Endothelial cell of umbilical vein (primary cell): ENCODE measurements around the gene ILKAP. TPM values are rescaled to one million over a fixed set of nuclear protein-coding genes. Genes with fewer than 3 reads are reported as not detected.

ENCODE experiments used
- BruUV-seq: library from RNA; stranded (reverse); fragments of 400-500 nt; replicated peaks from 2 replicates; lab custom pipeline; 2021; lab: Mats Ljungman, UMichigan
- CTCF ChIA-PET: fragments of 300-600, 350-600 bp; sonication (Branson Sonifier 250); formaldehyde crosslinking; loops from one replicate; lab custom pipeline; 2021; ENCODE audit warnings: antibody characterized with exemption, inconsistent platforms; lab: Charles Lee
- POLR2A ChIA-PET: fragments of 300-600, 350-600 bp; sonication (Branson Sonifier 250); formaldehyde crosslinking; loops from one replicate; lab custom pipeline; 2021; ENCODE audit warnings: antibody characterized with exemption, inconsistent platforms; lab: Charles Lee
- DNase-seq: peaks from one replicate; pipeline ENCODE4 v3.0.0-alpha.2; 2011; ENCODE audit warnings: low read depth, low spot score
- FAIRE-seq: peaks from 2 replicates; lab custom pipeline; 2011; peaks lifted over from hg19 to GRCh38; lab: Jason Lieb, UNC
- H2AFZ ChIP-seq: 2 replicates; pipeline ENCODE4 v1.6.0; 2012; ENCODE audit warnings: low read depth, low read length, control low read depth, inconsistent platforms
- H3K27ac ChIP-seq: 2 replicates; pipeline ENCODE4 v1.5.1; 2011; ENCODE audit warnings: low read depth, mild to moderate bottlenecking, control low read depth, low read length, moderate library complexity; ENCODE audit not compliant: insufficient read depth
- H3K27me3 ChIP-seq, 2 experiments: 2 replicates each; pipeline versions ENCODE4 v1.6.0 to v1.6.1; 2011; ENCODE audit warnings: low read length in 2 of 2, mixed read lengths in 1 of 2; ENCODE audit not compliant: control insufficient read depth in 2 of 2, insufficient read depth in 2 of 2
- H3K36me3 ChIP-seq, 2 experiments: 2 replicates in 1 of 2; 3 replicates in 1 of 2; pipeline ENCODE4 v1.5.1; 2011; ENCODE audit warnings: low read length in 2 of 2, mild to moderate bottlenecking in 1 of 2, moderate library complexity in 1 of 2; ENCODE audit not compliant: control insufficient read depth in 2 of 2, insufficient read depth in 2 of 2; ENCODE audit errors: extremely low read depth in 1 of 2
- H3K4me1 ChIP-seq: 3 replicates; pipeline ENCODE4 v1.5.1; 2011; ENCODE audit warnings: mild to moderate bottlenecking, low read length; ENCODE audit not compliant: control insufficient read depth, insufficient read depth; ENCODE audit errors: extremely low read depth
- H3K4me2 ChIP-seq: 2 replicates; pipeline ENCODE4 v1.6.1; 2011; ENCODE audit warnings: low read length, control low read depth, mixed read lengths; ENCODE audit not compliant: insufficient read depth
- H3K4me3 ChIP-seq, 3 experiments: fragments of 200-600 bp in 1 of 3; sonication (generic), shearing (Covaris generic) in 1 of 3; replicated peaks in 1 of 3; 2 replicates each; pipeline ENCODE4 v1.5.1; 2011 to 2016; ENCODE audit warnings: control low read depth in 3 of 3, low read length in 3 of 3, mild to moderate bottlenecking in 2 of 3, inconsistent platforms in 1 of 3, low read depth in 1 of 3, moderate library complexity in 1 of 3; ENCODE audit not compliant: insufficient read depth in 1 of 3
- H3K79me2 ChIP-seq: 2 replicates; pipeline ENCODE4 v1.6.0; 2012; ENCODE audit warnings: low read length, inconsistent platforms; ENCODE audit not compliant: control insufficient read depth, insufficient read depth
- H3K9ac ChIP-seq: replicated peaks from 2 replicates; pipeline ENCODE3; 2011; ENCODE audit warnings: low read length, control low read depth; ENCODE audit not compliant: insufficient read depth; ENCODE audit errors: extremely low read depth
- H3K9me1 ChIP-seq: replicated peaks from 3 replicates; pipeline ENCODE4 v1.6.0; 2011; ENCODE audit warnings: mild to moderate bottlenecking, low read length; ENCODE audit not compliant: control insufficient read depth, insufficient read depth; ENCODE audit errors: extremely low read depth
- H3K9me3 ChIP-seq: replicated peaks from 2 replicates; pipeline ENCODE4 v1.5.1; 2012; ENCODE audit warnings: low read length, inconsistent platforms; ENCODE audit not compliant: control insufficient read depth, insufficient read depth
- H4K20me1 ChIP-seq: replicated peaks from 2 replicates; pipeline ENCODE3; 2011; ENCODE audit warnings: mild to moderate bottlenecking, low read length; ENCODE audit not compliant: control insufficient read depth, insufficient read depth; ENCODE audit errors: extremely low read depth
- CTCF ChIP-seq, 2 donors: IDR thresholded peaks; 1 replicate in 1 of 2; 2 replicates in 1 of 2; pipeline ENCODE4 v1.5.1; 2011; ENCODE audit warnings: low read length in 2 of 2, mild to moderate bottlenecking in 2 of 2, moderate library complexity in 2 of 2, control low read depth in 1 of 2, inconsistent platforms in 1 of 2, low read depth in 1 of 2; ENCODE audit not compliant: insufficient read depth in 1 of 2; ENCODE audit errors: extremely low read depth in 1 of 2
- EZH2 ChIP-seq: IDR thresholded peaks from 2 replicates; pipeline ENCODE4 v1.6.1; 2012; ENCODE audit warnings: borderline replicate concordance, low read depth, mild to moderate bottlenecking, moderate library complexity, low read length, inconsistent platforms; ENCODE audit not compliant: severe bottlenecking
- FOS ChIP-seq: IDR thresholded peaks from 2 replicates; pipeline ENCODE4 v1.6.1; 2011; ENCODE audit warnings: mild to moderate bottlenecking, low read length, moderate library complexity, borderline replicate concordance; ENCODE audit not compliant: insufficient read depth
- GATA2 ChIP-seq: IDR thresholded peaks from 2 replicates; pipeline ENCODE4 v1.7.0; 2011; ENCODE audit warnings: low read depth, mild to moderate bottlenecking, moderate library complexity, mixed read lengths, low read length; ENCODE audit not compliant: insufficient read length, insufficient read depth
- JUN ChIP-seq: IDR thresholded peaks from 2 replicates; pipeline ENCODE4 v1.6.1; 2011; ENCODE audit warnings: borderline replicate concordance, low read depth; ENCODE audit not compliant: insufficient read length, insufficient read depth
- MAX ChIP-seq: IDR thresholded peaks from 2 replicates; pipeline ENCODE4 v1.6.1; 2011; ENCODE audit not compliant: insufficient read depth, insufficient read length
- MYC ChIP-seq: IDR thresholded peaks from one replicate; pipeline ENCODE4 v1.6.1; 2011; ENCODE audit warnings: mild to moderate bottlenecking, low read depth, low read length
- POLR2A ChIP-seq: IDR thresholded peaks from 2 replicates; pipeline ENCODE4 v1.6.1; 2012; ENCODE audit warnings: low read depth, mild to moderate bottlenecking, control low read depth, low read length
- POLR2AphosphoS5 ChIP-seq: IDR thresholded peaks from 2 replicates; pipeline ENCODE4 v1.6.1; 2012; ENCODE audit warnings: low read depth, mild to moderate bottlenecking, control low read depth, low read length, moderate library complexity; ENCODE audit not compliant: insufficient read depth
- dilution Hi-C: fragments of 300-500 bp; cut with MboI; formaldehyde crosslinking; loops from one replicate; pipeline ENCODE4 v1.15.0; 2019; ENCODE audit warnings: low sequenced_read_pairs; ENCODE audit not compliant: extremely low pct_ligation_motif_present
- intact Hi-C: fragments of 100-400 bp; cut with micrococcal nuclease; formaldehyde crosslinking; loops from one replicate; pipeline ENCODE4 v1.10.0; 2022
- polyA plus RNA-seq, 4 experiments: library from polyadenylated mRNA; depleted of rRNA in 3 of 4; stranded (reverse) in 3 of 4; unstranded in 1 of 4; fragments of >200 nt; gene quantifications; 2 replicates each; pipeline versions ENCODE4 v1.2.1 to v1.2.3, GENCODE V29; 2011 to 2012; ENCODE audit warnings: missing spikeins in 1 of 4
- total RNA-seq: library from RNA; stranded (reverse); gene quantifications from 2 replicates; pipeline ENCODE4 v1.2.3, GENCODE V29; 2021

Gene ILKAP
- total and polyA plus RNA-seq, 2 donors (not counting 3 experiments of a cell fraction or from before 2014, with no cell fraction given), result 49.2 to 49.8 TPM

DNA sequence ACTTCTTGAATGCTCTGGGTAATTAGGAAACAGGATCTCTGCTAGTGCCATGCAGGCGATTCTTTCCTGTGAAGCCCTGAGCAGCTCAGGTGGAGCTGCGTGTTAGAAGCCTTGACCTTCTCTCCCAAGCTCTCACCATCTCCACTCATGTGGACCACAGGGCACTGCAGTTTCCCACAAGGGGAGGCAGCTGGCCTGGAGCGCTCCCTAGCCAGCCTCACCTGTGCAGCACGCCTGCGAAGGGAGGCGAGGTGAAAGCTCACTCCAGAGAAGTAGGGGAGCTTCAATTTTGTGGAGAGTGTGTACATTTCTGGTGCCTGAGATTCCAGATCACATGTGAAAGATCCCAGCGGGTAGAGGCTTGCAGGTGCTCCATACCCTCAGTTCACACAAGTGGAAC lies 47.4 kb upstream of the ILKAP start:
- H3K4me3 ChIP-seq, result no peak overlapping the region
- no TSS peak for BruUV-seq
- no peaks in the 10 kb centered on the region for H4K20me1 ChIP-seq
- H3K9me1 ChIP-seq, result no peaks in the 10 kb centered on the region
- intact Hi-C loops, result loop anchor here (10.0 kb wide), 1 partner anchor 174 kb away; the partner anchor contains the start of gene ASB1
- no peak overlapping the region for H3K4me2 ChIP-seq
- H3K27me3 ChIP-seq, result no peaks in the 10 kb centered on the region
- DNase-seq, result no peak
- dilution Hi-C loops, result no loop called here
- H3K36me3 ChIP-seq, result peaks cover 0 to 3% of the 10 kb centered on the region in 2 experiments
- H2AFZ ChIP-seq, result no peak overlapping the region
- no peaks in the 10 kb centered on the region for H3K9me3 ChIP-seq
- H3K79me2 ChIP-seq, result no peaks in the 10 kb centered on the region
- no peak for FAIRE-seq
- ChIA-PET CTCF (interaction anchor here (6.0 kb wide), 1 partner anchor 13 kb away, joined by 43 read pairs; no protein-coding TSS in a partner anchor), POLR2A (no interaction called here)
- H3K27ac ChIP-seq, result no peak overlapping the region
- H3K4me1 ChIP-seq, result no peaks in the 10 kb centered on the region
- H3K9ac ChIP-seq, result no peak overlapping the region
- no peak for TF ChIP-seq JUN
- TF ChIP-seq MYC, result no peak
- no peak for TF ChIP-seq POLR2A

GRCh38 chr2:238247841-238248453 lies 44.5 kb upstream of the ILKAP start:
- H3K27ac ChIP-seq, result no peak overlapping the region
- H3K9me1 ChIP-seq, result no peaks in the 10 kb centered on the region
- H3K4me3 ChIP-seq, result no peak overlapping the region
- H2AFZ ChIP-seq, result no peak overlapping the region
- ChIA-PET CTCF (interaction anchor here (4.6 kb wide), 1 partner anchor 15 kb away, joined by 24 read pairs; no protein-coding TSS in a partner anchor), POLR2A (no interaction called here)
- no peaks in the 10 kb centered on the region for H3K4me1 ChIP-seq
- FAIRE-seq, result no peak
- H4K20me1 ChIP-seq, result no peaks in the 10 kb centered on the region
- DNase-seq, result no peak
- no TSS peak for BruUV-seq
- intact Hi-C loops (loop anchor here (10.0 kb wide), 1 partner anchor 283 kb away; the partner anchor contains the start of gene UBE2F), dilution Hi-C loops (no loop called here)
- no peak overlapping the region for H3K9ac ChIP-seq
- no peaks in the 10 kb centered on the region for H3K79me2 ChIP-seq
- no peaks in the 10 kb centered on the region for H3K27me3 ChIP-seq
- no peak overlapping the region for H3K4me2 ChIP-seq
- H3K9me3 ChIP-seq, result no peaks in the 10 kb centered on the region
- TF ChIP-seq JUN, result no peak
- TF ChIP-seq MAX, result no peak
- no peak for TF ChIP-seq MYC
- no peak for TF ChIP-seq POLR2AphosphoS5
- TF ChIP-seq EZH2, result no peak
- no peak for TF ChIP-seq FOS
- no peak for TF ChIP-seq GATA2
- no peak for TF ChIP-seq CTCF (IDR thresholded peaks at IDR 0.05; ENCODE audit: extremely low read depth in 1 of 2, insufficient read depth in 1 of 2, low read depth in 1 of 2, low read length in 2 of 2)
- no peak for TF ChIP-seq POLR2A
- H3K36me3 ChIP-seq, result no peaks in the 10 kb centered on the region
